Pancreas (tissue), 10 donors: Measurements from ENCODE around the gene ARL13B. TPM values are rescaled to one million over a fixed set of nuclear protein-coding genes. Genes with fewer than 3 reads are reported as not detected.
"Not testable (repeated sequence)": the region's sequence is repeated elsewhere in the genome, so short reads cannot be mapped to it uniquely, and the experiment has no call there.

Experiments used
- ATAC-seq, 4 donors: fragments of 200-7000 bp; cut with Tn5 transposase; one replicate each; pipeline versions ENCODE4 v1.8.0 to v1.9.1; 2020; ENCODE audit warnings: mild to moderate bottlenecking in 4 of 4, moderate library complexity in 4 of 4
- DNase-seq, 6 donors: peaks; one replicate each; pipeline ENCODE4 v3.0.0-alpha.2; 2020
- FAIRE-seq: peaks from 2 replicates; lab custom pipeline; 2012; peaks lifted over from hg19 to GRCh38; lab: Jason Lieb, UNC
- H3K27ac ChIP-seq, 4 donors: fragments of 200-600 bp; sonication (generic); 1 replicate in 3 of 4; 2 replicates in 1 of 4; pipeline versions ENCODE4 v1.5.0 to v1.8.0; 2020
- H3K27me3 ChIP-seq, 4 donors: fragments of 200-600 bp; one replicate each; pipeline ENCODE4 v1.8.0; 2021
- H3K36me3 ChIP-seq, 3 donors: fragments of 200-600 bp; sonication (generic) in 1 of 3; one replicate each; pipeline versions ENCODE4 v1.5.0 to v1.8.0; 2020 to 2021
- H3K4me1 ChIP-seq, 3 donors: fragments of 200-600 bp; one replicate each; pipeline ENCODE4 v1.8.0; 2021
- H3K4me3 ChIP-seq, 4 donors: fragments of 200-600 bp; sonication (generic) in 2 of 4; one replicate each; pipeline versions ENCODE4 v1.5.0 to v1.8.0; 2020 to 2021
- H3K9me3 ChIP-seq, 4 donors: fragments of 200-600 bp; one replicate each; pipeline ENCODE4 v1.8.0; 2021
- CTCF ChIP-seq, 4 donors: fragments of 200-600 bp; sonication (generic) in 3 of 4; IDR thresholded peaks; one replicate each; pipeline versions ENCODE4 v1.5.0 to v1.8.0; 2021; ENCODE audit warnings: antibody characterized with exemption in 4 of 4
- WGBS, 2 donors: extraction: QIAGEN DNeasy Blood & Tissue Kit; methylation state at CpG; one replicate each; pipeline ENCODE4 v1.1.7; 2013; 5-methylcytosine and 5-hydroxymethylcytosine counted together
- intact Hi-C, 3 donors: fragments of 100-400 bp; cut with DNase I; formaldehyde crosslinking; loops; one replicate each; pipeline versions ENCODE4 v1.11.1 to v1.14.2; 2022
- polyA plus RNA-seq, 2 donors: library from polyadenylated mRNA; stranded (reverse); fragments of 200-250 nt; gene quantifications; one replicate each; pipeline ENCODE4 v1.2.3, GENCODE V29; 2013
- total RNA-seq, 6 donors: library from RNA; stranded (reverse); fragmentation: NEBNext Ultra II Directional in 4 of 6; extraction: Animal tissue kit (Norgen Biotek cat#: 25700) in 4 of 6; gene quantifications; one replicate each; pipeline versions ENCODE4 v1.2.1 to v1.2.4, GENCODE V29; 2021 to 2023
- donor health status: healthy with polysubstance abuse.
- donor health status: DM: no; HTN: no; CAD: no; lungs with moderate emphysema.
- donor health status: DM: no; HTN: no; CAD: no.
- donor health status: control.
- donor health status: control.
- donor health status: Bipolar disorder and iron deficiency.
- donor health status: DM: yes; HTN: yes; CAD: no.
- donor health status: DM: no; HTN: no; CAD: no.
- donor health status: DM: no; HTN: no; CAD: no.
- donor health status: DM: yes; HTN: yes; CAD: no.

The ARL13B gene
- total and polyA plus RNA-seq, 8 donors, result 1.9 to 6.1 (median 3.1) TPM

- FAIRE-seq (peak; percentile 78), DNase-seq (peak in 3 of 6 donors; percentile 30 to 61 (median 49)), ATAC-seq (peak; percentile 92 to 97 (median 95))
- H3K27me3 ChIP-seq, result no peaks in the 10 kb centered on the region
- intact Hi-C loops, result no loop called here
- peaks cover 0 to 21% (median 9%) of the 10 kb centered on the region in 3 donors for H3K4me1 ChIP-seq
- H3K36me3 ChIP-seq, result no peaks in the 10 kb centered on the region
- peak within 1 kb of the TSS; percentile 6 to 47 (median 36) for H3K4me3 ChIP-seq
- TF ChIP-seq CTCF (IDR thresholded peaks at IDR 0.05), result no peak
- peak within 1 kb of the TSS; percentile 3 to 74 (median 37) for H3K27ac ChIP-seq
- WGBS, 2 donors, result 11 to 13% methylated on average over 8 of the region's 8 CpGs
- H3K9me3 ChIP-seq, result no peaks in the 10 kb centered on the region
Observed at GRCh38 chr3:94028093-94028837, 48.3 kb downstream of the ARL13B start, which contains the start of gene STX19. Gene STX19, minus strand, starts transcription at chr3:94028597. Its CDS starts 13,328 bp downstream, at chr3:94015269.

GRCh38 chr3:94036909-94037507 is 57.1 kb downstream of the ARL13B start:
- 75 to 86% methylated on average over 3 of the region's 3 CpGs for WGBS, 2 donors
- no peaks in the 10 kb centered on the region for H3K9me3 ChIP-seq
- intact Hi-C loops, result no loop called here
- FAIRE-seq (no peak), ATAC-seq (peak in 2 of 4 donors; percentile 40 to 66), DNase-seq (no peak)
- TF ChIP-seq CTCF (IDR thresholded peaks at IDR 0.05), result peak in 2 of 4 donors; percentile 16 to 26
- H3K27ac ChIP-seq, result no peak overlapping the region
- no peaks in the 10 kb centered on the region for H3K27me3 ChIP-seq
- H3K36me3 ChIP-seq, result no peaks in the 10 kb centered on the region
- no peaks in the 10 kb centered on the region for H3K4me1 ChIP-seq
- no peak overlapping the region for H3K4me3 ChIP-seq

GRCh38 chr3:94043285-94043684 is 63.3 kb downstream of the ARL13B start:
- no peak for FAIRE-seq
- WGBS, 2 donors, result 68 to 81% methylated on average over 1 of the region's 1 CpG
- intact Hi-C loops, result no loop called here

GRCh38 chr3:94044100-94044936 is 64.4 kb downstream of the ARL13B start:
- H3K9me3 ChIP-seq, result not testable (repeated sequence)

More at GRCh38 chr3:94043285-94043684, 63.3 kb downstream of the ARL13B start:
- Histone ChIP-seq H3K4me3 (no peak overlapping the region), H3K27me3 (no peaks in the 10 kb centered on the region), H3K9me3 (no peaks in the 10 kb centered on the region), H3K36me3 (no peaks in the 10 kb centered on the region), H3K27ac (no peak overlapping the region), H3K4me1 (no peaks in the 10 kb centered on the region)
- DNase-seq (no peak), ATAC-seq (no peak)
- TF ChIP-seq CTCF (IDR thresholded peaks at IDR 0.05), result no peak

GRCh38 chr3:94046533-94046932 is 66.6 kb downstream of the ARL13B start:
- no peaks in the 10 kb centered on the region for H3K27me3 ChIP-seq
- intact Hi-C loops, result no loop called here
- ATAC-seq, result no peak
- no peak overlapping the region for H3K4me3 ChIP-seq
- TF ChIP-seq CTCF (IDR thresholded peaks at IDR 0.05), result no peak
- DNase-seq, result no peak
- 93 to 97% methylated on average over 2 of the region's 2 CpGs for WGBS, 2 donors
- H3K4me1 ChIP-seq, result no peaks in the 10 kb centered on the region
- no peaks in the 10 kb centered on the region for H3K9me3 ChIP-seq
- H3K27ac ChIP-seq, result no peak overlapping the region
- no peaks in the 10 kb centered on the region for H3K36me3 ChIP-seq
- no peak for FAIRE-seq

More at GRCh38 chr3:94044100-94044936, 64.4 kb downstream of the ARL13B start:
- H3K27me3 ChIP-seq, intact Hi-C loops, H3K36me3 ChIP-seq, H3K4me1 ChIP-seq, ATAC-seq, H3K27ac ChIP-seq, FAIRE-seq, H3K4me3 ChIP-seq: not testable (repeated sequence)
- DNase-seq, result peak in 1 of 6 donors; percentile 70
- 97 to 98% methylated on average over 57 to 61 of the region's 61 CpGs for WGBS, 2 donors
